SK-N-SH (cell line): ENCODE data around the gene C4A.
"Not testable (repeated sequence)": the region's sequence is repeated elsewhere in the genome, so short reads cannot be mapped to it uniquely, and the experiment has no call there.

Experiments used
- CHD2 ChIP-seq: fragments of 150-350 bp; IDR thresholded peaks from 2 replicates; pipeline ENCODE4 v1.6.1; 2018; ENCODE audit warnings: low read length; ENCODE audit not compliant: partially characterized antibody
- EP300 ChIP-seq, 2 experiments: IDR thresholded peaks; 2 replicates each; pipeline versions ENCODE4 v1.4.0 to v1.6.1; 2012; ENCODE audit warnings: borderline replicate concordance in 1 of 2, low read depth in 1 of 2, low read length in 1 of 2
- EZH2phosphoT487 ChIP-seq: fragments of 200-600 bp; sonication (generic); IDR thresholded peaks from 2 replicates; pipeline ENCODE4 v1.6.1; 2017; ENCODE audit warnings: low read depth, mixed run types, mild to moderate bottlenecking, antibody characterized with exemption, moderate library complexity, borderline replicate concordance
- GABPA ChIP-seq: IDR thresholded peaks from 2 replicates; pipeline ENCODE4 v1.4.0; 2012; ENCODE audit warnings: low read depth, mild to moderate bottlenecking
- JUND ChIP-seq: IDR thresholded peaks from 2 replicates; pipeline ENCODE4 v1.4.0; 2012
- MEF2A ChIP-seq: IDR thresholded peaks from 2 replicates; pipeline ENCODE4 v1.4.0; 2012; ENCODE audit warnings: low read depth, borderline replicate concordance
- POLR2AphosphoS5 ChIP-seq: IDR thresholded peaks from 2 replicates; pipeline ENCODE4 v1.6.1; 2012; ENCODE audit warnings: low read depth, low read length
- RAD21 ChIP-seq: IDR thresholded peaks from 2 replicates; pipeline ENCODE4 v1.6.1; 2012; ENCODE audit warnings: mild to moderate bottlenecking, low read length
- RCOR1 ChIP-seq: fragments of 150-350 bp; IDR thresholded peaks from 2 replicates; pipeline ENCODE4 v1.6.1; 2017; ENCODE audit warnings: antibody characterized with exemption, low read length
- RFX5 ChIP-seq: IDR thresholded peaks from 2 replicates; pipeline ENCODE4 v1.6.1; 2012; ENCODE audit warnings: mild to moderate bottlenecking, improper control_type of control experiment, low read length
- TF ChIP-seq, protein P1 (sequence below): fragments of 200-600 bp; sonication (generic); IDR thresholded peaks from 2 replicates; pipeline ENCODE4 v1.6.1; 2017; ENCODE audit warnings: antibody characterized with exemption, mild to moderate bottlenecking, moderate library complexity
- TF ChIP-seq, protein P2 (sequence below): IDR thresholded peaks from 2 replicates; pipeline ENCODE4 v1.6.1; 2012; ENCODE audit warnings: mild to moderate bottlenecking, low read depth, low read length, moderate library complexity
- TF ChIP-seq, protein P3 (sequence below): IDR thresholded peaks from 2 replicates; pipeline ENCODE4 v1.4.0; 2012; ENCODE audit warnings: low read depth

DNA sequence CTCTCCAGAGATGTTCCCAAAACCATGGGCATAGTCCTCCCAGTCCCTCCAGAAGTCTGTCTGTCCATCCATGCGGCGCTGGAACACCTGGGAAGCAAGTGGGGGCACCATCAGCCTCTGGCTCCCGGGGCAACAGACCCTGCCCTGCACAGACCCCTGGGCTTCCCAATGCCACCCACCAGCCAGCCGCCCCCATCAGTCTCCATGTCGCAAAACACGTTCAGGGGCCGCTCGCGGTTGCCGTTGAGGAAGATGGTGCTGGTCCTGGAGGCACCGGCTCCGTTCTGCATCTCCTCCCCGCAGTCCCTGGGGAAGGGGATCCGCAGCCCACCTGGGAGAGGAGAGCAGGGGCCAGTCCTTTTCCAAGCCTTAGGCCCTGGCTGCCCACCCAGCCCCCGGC is 60.4 kb downstream of the C4A start:
- TF ChIP-seq, protein P1, sequence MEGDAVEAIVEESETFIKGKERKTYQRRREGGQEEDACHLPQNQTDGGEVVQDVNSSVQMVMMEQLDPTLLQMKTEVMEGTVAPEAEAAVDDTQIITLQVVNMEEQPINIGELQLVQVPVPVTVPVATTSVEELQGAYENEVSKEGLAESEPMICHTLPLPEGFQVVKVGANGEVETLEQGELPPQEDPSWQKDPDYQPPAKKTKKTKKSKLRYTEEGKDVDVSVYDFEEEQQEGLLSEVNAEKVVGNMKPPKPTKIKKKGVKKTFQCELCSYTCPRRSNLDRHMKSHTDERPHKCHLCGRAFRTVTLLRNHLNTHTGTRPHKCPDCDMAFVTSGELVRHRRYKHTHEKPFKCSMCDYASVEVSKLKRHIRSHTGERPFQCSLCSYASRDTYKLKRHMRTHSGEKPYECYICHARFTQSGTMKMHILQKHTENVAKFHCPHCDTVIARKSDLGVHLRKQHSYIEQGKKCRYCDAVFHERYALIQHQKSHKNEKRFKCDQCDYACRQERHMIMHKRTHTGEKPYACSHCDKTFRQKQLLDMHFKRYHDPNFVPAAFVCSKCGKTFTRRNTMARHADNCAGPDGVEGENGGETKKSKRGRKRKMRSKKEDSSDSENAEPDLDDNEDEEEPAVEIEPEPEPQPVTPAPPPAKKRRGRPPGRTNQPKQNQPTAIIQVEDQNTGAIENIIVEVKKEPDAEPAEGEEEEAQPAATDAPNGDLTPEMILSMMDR: not testable (repeated sequence)
- TF ChIP-seq CHD2; RFX5; EZH2phosphoT487; RAD21; EP300 (IDR thresholded peaks at IDR 0.05; ENCODE audit: borderline replicate concordance in 1 of 2, low read depth in 1 of 2, low read length in 1 of 2); GABPA; POLR2AphosphoS5; JUND; RCOR1; MEF2A: not testable (repeated sequence)
- TF ChIP-seq, protein P2, sequence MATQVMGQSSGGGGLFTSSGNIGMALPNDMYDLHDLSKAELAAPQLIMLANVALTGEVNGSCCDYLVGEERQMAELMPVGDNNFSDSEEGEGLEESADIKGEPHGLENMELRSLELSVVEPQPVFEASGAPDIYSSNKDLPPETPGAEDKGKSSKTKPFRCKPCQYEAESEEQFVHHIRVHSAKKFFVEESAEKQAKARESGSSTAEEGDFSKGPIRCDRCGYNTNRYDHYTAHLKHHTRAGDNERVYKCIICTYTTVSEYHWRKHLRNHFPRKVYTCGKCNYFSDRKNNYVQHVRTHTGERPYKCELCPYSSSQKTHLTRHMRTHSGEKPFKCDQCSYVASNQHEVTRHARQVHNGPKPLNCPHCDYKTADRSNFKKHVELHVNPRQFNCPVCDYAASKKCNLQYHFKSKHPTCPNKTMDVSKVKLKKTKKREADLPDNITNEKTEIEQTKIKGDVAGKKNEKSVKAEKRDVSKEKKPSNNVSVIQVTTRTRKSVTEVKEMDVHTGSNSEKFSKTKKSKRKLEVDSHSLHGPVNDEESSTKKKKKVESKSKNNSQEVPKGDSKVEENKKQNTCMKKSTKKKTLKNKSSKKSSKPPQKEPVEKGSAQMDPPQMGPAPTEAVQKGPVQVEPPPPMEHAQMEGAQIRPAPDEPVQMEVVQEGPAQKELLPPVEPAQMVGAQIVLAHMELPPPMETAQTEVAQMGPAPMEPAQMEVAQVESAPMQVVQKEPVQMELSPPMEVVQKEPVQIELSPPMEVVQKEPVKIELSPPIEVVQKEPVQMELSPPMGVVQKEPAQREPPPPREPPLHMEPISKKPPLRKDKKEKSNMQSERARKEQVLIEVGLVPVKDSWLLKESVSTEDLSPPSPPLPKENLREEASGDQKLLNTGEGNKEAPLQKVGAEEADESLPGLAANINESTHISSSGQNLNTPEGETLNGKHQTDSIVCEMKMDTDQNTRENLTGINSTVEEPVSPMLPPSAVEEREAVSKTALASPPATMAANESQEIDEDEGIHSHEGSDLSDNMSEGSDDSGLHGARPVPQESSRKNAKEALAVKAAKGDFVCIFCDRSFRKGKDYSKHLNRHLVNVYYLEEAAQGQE: not testable (repeated sequence)
- TF ChIP-seq, protein P3, sequence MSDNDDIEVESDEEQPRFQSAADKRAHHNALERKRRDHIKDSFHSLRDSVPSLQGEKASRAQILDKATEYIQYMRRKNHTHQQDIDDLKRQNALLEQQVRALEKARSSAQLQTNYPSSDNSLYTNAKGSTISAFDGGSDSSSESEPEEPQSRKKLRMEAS: not testable (repeated sequence)
